ENCODE data around the gene NKRF.

The NKRF gene

GRCh38 chrX:119589810-119590209 lies 16.4 kb downstream of the NKRF start:
- DNase-seq (ENCODE audit: low read depth, low spot score), result no peak
- no peak overlapping the region for H3K4me3 ChIP-seq (ENCODE audit: low read depth, low read length)
- in situ Hi-C loops (cut with HindIII; ENCODE audit: low sequenced_read_pairs), result no loop called here
- TF ChIP-seq CTCF (IDR thresholded peaks at IDR 0.05; ENCODE audit: low read depth, low read length), result no peak

DNA sequence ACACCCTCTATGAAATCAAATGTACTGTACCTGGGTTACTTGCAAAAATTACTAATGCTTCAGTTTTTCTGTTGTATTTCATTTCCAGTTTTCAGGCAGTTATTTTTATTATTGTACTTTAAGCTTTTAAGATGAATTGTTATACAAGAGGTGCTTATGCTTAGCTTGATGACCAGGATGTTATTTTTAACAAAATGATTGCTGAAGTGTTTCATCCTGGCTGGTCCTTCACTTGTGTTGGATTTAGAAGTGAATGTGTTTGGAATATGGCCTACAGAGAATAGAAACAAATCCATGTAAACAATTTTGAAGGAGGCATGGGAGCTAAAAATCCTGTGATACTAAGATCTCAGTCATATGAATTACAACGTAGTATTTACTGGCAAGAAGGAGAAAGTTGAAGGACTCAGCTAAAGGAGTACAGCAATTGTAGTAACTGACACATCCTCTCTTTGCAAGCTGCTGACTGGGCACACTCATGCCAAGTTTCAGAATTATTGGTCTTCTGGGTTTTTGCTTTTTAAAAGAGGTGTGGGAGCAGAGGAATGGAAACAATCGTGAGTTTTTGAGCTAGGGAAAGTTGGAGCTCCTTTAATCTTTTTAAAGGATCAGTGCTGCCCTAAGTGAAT lies 22.7 kb downstream of the NKRF start:
- DNase-seq (ENCODE audit: low read depth, low spot score), result no peak
- no peak overlapping the region for H3K4me3 ChIP-seq (ENCODE audit: low read depth, low read length)
- in situ Hi-C loops (cut with HindIII; ENCODE audit: low sequenced_read_pairs), result no loop called here
- no peak for TF ChIP-seq CTCF (IDR thresholded peaks at IDR 0.05; ENCODE audit: low read depth, low read length)

- in situ Hi-C loops (cut with HindIII; ENCODE audit: low sequenced_read_pairs), result no loop called here
- H3K4me3 ChIP-seq (ENCODE audit: low read depth, low read length), result no peak overlapping the region
- TF ChIP-seq CTCF (IDR thresholded peaks at IDR 0.05; ENCODE audit: low read depth, low read length), result no peak
- DNase-seq (ENCODE audit: low read depth, low spot score), result no peak
Observed at GRCh38 chrX:119579414-119579813, 26.8 kb downstream of the NKRF start.

- DNase-seq (ENCODE audit: low read depth, low spot score), result peak; percentile 92
- peak; percentile 38 for TF ChIP-seq CTCF (IDR thresholded peaks at IDR 0.05; ENCODE audit: low read depth, low read length)
- peak within 1 kb of the TSS; percentile 67 for H3K4me3 ChIP-seq (ENCODE audit: low read depth, low read length)
- in situ Hi-C loops (cut with HindIII; ENCODE audit: low sequenced_read_pairs), result no loop called here
Observed at GRCh38 chrX:119574394-119575266, 31.6 kb downstream of the NKRF start, which contains the start of gene UBE2A. TSS of gene UBE2A (plus strand) at chrX:119574563. CDS start at chrX:119574712, 149 bp downstream.

DNA sequence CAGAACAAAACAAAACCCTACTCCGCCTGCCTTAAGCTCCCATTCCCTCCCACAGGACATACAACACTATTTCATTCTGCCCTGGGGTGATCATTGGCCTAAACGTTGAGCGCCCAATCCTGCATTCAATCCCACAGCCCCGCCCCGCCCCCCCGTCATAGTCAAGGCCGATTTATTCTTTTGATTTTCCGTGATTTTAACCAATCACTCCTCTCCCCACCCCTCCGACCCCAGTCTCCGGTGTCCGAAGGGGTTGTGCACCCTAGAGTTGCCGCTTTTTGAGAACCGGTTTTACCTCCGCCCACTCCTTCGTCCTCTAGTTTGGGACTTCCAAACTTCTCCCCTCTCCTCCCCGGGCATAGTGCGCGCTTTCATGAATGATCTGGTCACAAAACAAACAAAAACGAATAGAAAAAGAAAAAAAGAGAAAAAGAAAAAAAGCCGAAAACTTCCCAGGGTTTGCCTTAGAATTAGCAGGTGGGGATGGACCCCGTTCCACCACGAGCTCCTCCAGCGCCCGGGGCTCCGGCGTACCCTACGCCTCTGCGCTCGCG lies 32.3 kb downstream of the NKRF start:
- peak; percentile 51 for DNase-seq (ENCODE audit: low read depth, low spot score)
- TF ChIP-seq CTCF (IDR thresholded peaks at IDR 0.05; ENCODE audit: low read depth, low read length), result no peak
- in situ Hi-C loops (cut with HindIII; ENCODE audit: low sequenced_read_pairs), result no loop called here
- H3K4me3 ChIP-seq (ENCODE audit: low read depth, low read length), result peak overlapping the region; percentile 67

- TF ChIP-seq CTCF (IDR thresholded peaks at IDR 0.05; ENCODE audit: low read depth, low read length), result no peak
- DNase-seq (ENCODE audit: low read depth, low spot score), result no peak
- H3K4me3 ChIP-seq (ENCODE audit: low read depth, low read length), result peak overlapping the region; percentile 67
- in situ Hi-C loops (cut with HindIII; ENCODE audit: low sequenced_read_pairs), result no loop called here
Observed at GRCh38 chrX:119573222-119573621, 33.0 kb downstream of the NKRF start.
